Rectal smooth muscle tissue (tissue), 1 donor: Measurements from ENCODE around the gene USE1.

Source experiments
- H3K27ac ChIP-seq: one replicate; pipeline ENCODE4 v1.7.0; 2013; ENCODE audit warnings: low read depth, low read length, inconsistent platforms
- H3K27me3 ChIP-seq: one replicate; pipeline ENCODE4 v1.7.0; 2013; ENCODE audit warnings: low read length; ENCODE audit not compliant: control insufficient read depth, insufficient read depth
- H3K36me3 ChIP-seq: one replicate; pipeline ENCODE4 v1.7.0; 2013; ENCODE audit warnings: low read length; ENCODE audit not compliant: control insufficient read depth, insufficient read depth
- H3K4me1 ChIP-seq: one replicate; pipeline ENCODE4 v1.7.0; 2013; ENCODE audit warnings: low read length; ENCODE audit not compliant: control insufficient read depth, insufficient read depth
- H3K4me3 ChIP-seq: one replicate; pipeline ENCODE4 v1.7.0; 2013; ENCODE audit warnings: low read length
- H3K9ac ChIP-seq: one replicate; pipeline ENCODE4 v1.7.0; 2013; ENCODE audit warnings: low read length

Gene USE1

GRCh38 chr19:17215127-17215971 is at the start of gene USE1:
USE1 (plus strand) TSS chr19:17215357; CDS start chr19:17215406, 49 bp downstream.
- peak within 1 kb of the TSS; percentile 93 for H3K4me3 ChIP-seq
- H3K9ac ChIP-seq, result peak within 1 kb of the TSS; percentile 93
- peaks cover 6% of the 10 kb centered on the region for H3K4me1 ChIP-seq
- peaks cover 15% of the 10 kb centered on the region for H3K36me3 ChIP-seq
- peak within 1 kb of the TSS; percentile 93 for H3K27ac ChIP-seq
- H3K27me3 ChIP-seq, result no peaks in the 10 kb centered on the region

- Histone ChIP-seq H3K36me3 (peaks cover 22% of the 10 kb centered on the region), H3K27me3 (no peaks in the 10 kb centered on the region), H3K4me1 (no peaks in the 10 kb centered on the region)
These were observed 49.4 kb upstream of the USE1 start for GRCh38 chr19:17165715-17166114.

GRCh38 chr19:17170538-17171297 is 44.4 kb upstream of the USE1 start:
- H3K9ac ChIP-seq, result no peak overlapping the region
- no peak overlapping the region for H3K27ac ChIP-seq
- H3K36me3 ChIP-seq, result peaks cover 34% of the 10 kb centered on the region
- no peak overlapping the region for H3K4me3 ChIP-seq
- no peaks in the 10 kb centered on the region for H3K4me1 ChIP-seq
- H3K27me3 ChIP-seq, result no peaks in the 10 kb centered on the region

More at GRCh38 chr19:17165715-17166114, 49.4 kb upstream of the USE1 start:
- no peak overlapping the region for H3K4me3 ChIP-seq
- no peak overlapping the region for H3K9ac ChIP-seq
- no peak overlapping the region for H3K27ac ChIP-seq

- no peak overlapping the region for H3K9ac ChIP-seq
- H3K4me3 ChIP-seq, result no peak overlapping the region
- no peaks in the 10 kb centered on the region for H3K4me1 ChIP-seq
- H3K27ac ChIP-seq, result no peak overlapping the region
- peaks cover 40% of the 10 kb centered on the region for H3K36me3 ChIP-seq
- H3K27me3 ChIP-seq, result no peaks in the 10 kb centered on the region
These were observed 43.3 kb upstream of the USE1 start for GRCh38 chr19:17171874-17172273.

GRCh38 chr19:17172624-17173345 is 42.4 kb upstream of the USE1 start:
- Histone ChIP-seq H3K4me1 (no peaks in the 10 kb centered on the region), H3K4me3 (no peak overlapping the region), H3K27ac (no peak overlapping the region), H3K9ac (no peak overlapping the region), H3K27me3 (no peaks in the 10 kb centered on the region), H3K36me3 (peaks cover 43% of the 10 kb centered on the region)

GRCh38 chr19:17178291-17178690 is 36.9 kb upstream of the USE1 start:
- H3K36me3 ChIP-seq, result peaks cover 32% of the 10 kb centered on the region
- no peak overlapping the region for H3K9ac ChIP-seq
- no peaks in the 10 kb centered on the region for H3K4me1 ChIP-seq
- H3K4me3 ChIP-seq, result no peak overlapping the region
- no peak overlapping the region for H3K27ac ChIP-seq
- H3K27me3 ChIP-seq, result no peaks in the 10 kb centered on the region

- Histone ChIP-seq H3K9ac (no peak overlapping the region), H3K36me3 (peaks cover 33% of the 10 kb centered on the region), H3K4me3 (no peak overlapping the region), H3K27me3 (no peaks in the 10 kb centered on the region), H3K4me1 (no peaks in the 10 kb centered on the region), H3K27ac (no peak overlapping the region)
These were observed 34.0 kb upstream of the USE1 start for GRCh38 chr19:17180997-17181702.

- Histone ChIP-seq H3K27ac (no peak overlapping the region), H3K4me3 (no peak overlapping the region), H3K27me3 (no peaks in the 10 kb centered on the region), H3K9ac (no peak overlapping the region), H3K4me1 (no peaks in the 10 kb centered on the region), H3K36me3 (peaks cover 23% of the 10 kb centered on the region)
These were observed 31.8 kb upstream of the USE1 start for GRCh38 chr19:17183271-17183761.

- Histone ChIP-seq H3K36me3 (peaks cover 24% of the 10 kb centered on the region), H3K4me1 (no peaks in the 10 kb centered on the region), H3K27ac (no peak overlapping the region), H3K27me3 (no peaks in the 10 kb centered on the region), H3K9ac (no peak overlapping the region), H3K4me3 (no peak overlapping the region)
These were observed 31.3 kb upstream of the USE1 start for GRCh38 chr19:17183858-17184321.

- no peaks in the 10 kb centered on the region for H3K4me1 ChIP-seq
- peaks cover 29% of the 10 kb centered on the region for H3K36me3 ChIP-seq
- H3K27me3 ChIP-seq, result no peaks in the 10 kb centered on the region
- no peak overlapping the region for H3K27ac ChIP-seq
- no peak overlapping the region for H3K9ac ChIP-seq
- no peak overlapping the region for H3K4me3 ChIP-seq
These were observed 30.8 kb upstream of the USE1 start for GRCh38 chr19:17184371-17184841.

- Histone ChIP-seq H3K9ac (no peak overlapping the region), H3K27ac (no peak overlapping the region), H3K27me3 (no peaks in the 10 kb centered on the region), H3K4me3 (no peak overlapping the region), H3K4me1 (no peaks in the 10 kb centered on the region), H3K36me3 (peaks cover 30% of the 10 kb centered on the region)
These were observed 29.6 kb upstream of the USE1 start for GRCh38 chr19:17185590-17185989.
